Stimulated activated CD4-positive, alpha-beta T cell treated with anti-CD3 and anti-CD28 coated beads, TNF-alpha, amount 100 ng/mL, for 1 hour (primary cell): ENCODE results near the gene FSTL5.

Experiments used
- DNase-seq, 3 donors: peaks; one replicate each; pipeline ENCODE4 v3.0.0-alpha.2; 2020; ENCODE audit warnings: low read depth in 3 of 3, low spot score in 1 of 3

FSTL5 gene

GRCh38 chr4:161466316-161466715 lies 697.5 kb downstream of the FSTL5 start:
- DNase-seq, result no peak

- DNase-seq, result no peak
Observed at GRCh38 chr4:161463436-161463835, 700.4 kb downstream of the FSTL5 start.

DNA sequence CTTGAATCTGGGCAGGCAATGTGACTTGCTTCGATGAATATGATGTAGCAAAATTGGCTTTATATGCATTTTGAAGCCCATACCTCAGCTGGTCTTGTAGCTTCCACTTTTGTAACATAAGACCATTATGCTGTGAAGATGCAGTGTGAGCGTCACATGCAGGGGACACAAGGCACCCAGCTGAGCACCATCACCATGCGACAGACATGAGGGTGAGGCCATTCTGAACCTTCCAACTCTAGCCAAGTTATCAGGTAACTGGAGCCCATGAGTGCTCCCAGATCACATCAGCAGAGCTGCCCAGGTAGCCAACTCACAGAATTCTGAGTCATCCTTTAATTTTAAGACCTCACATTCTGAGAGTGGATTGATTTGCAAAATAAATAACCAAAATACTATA lies 705.9 kb downstream of the FSTL5 start:
- no peak for DNase-seq

GRCh38 chr4:161457311-161457710 lies 706.5 kb downstream of the FSTL5 start:
- DNase-seq, result no peak

DNA sequence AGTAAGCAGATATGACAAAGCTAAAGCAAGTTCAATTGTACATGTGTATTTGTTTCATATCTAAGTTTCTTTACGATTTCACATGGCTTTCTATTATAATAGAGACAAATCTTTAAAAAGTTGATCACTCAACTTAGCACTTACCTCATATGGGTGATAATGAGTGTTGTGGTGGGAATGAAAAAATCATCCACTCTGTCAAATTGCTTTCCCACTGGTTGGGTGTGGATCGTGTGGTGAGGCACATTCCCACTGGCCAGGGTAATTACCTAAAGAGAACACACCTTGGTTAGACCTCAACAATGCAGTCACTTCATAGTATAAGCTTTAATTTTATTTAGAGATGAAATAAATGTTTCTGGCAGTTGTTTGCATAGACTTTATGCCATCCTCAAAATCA lies 708.9 kb downstream of the FSTL5 start:
- DNase-seq, result no peak

- no peak for DNase-seq
Observed at GRCh38 chr4:161448550-161449180, 715.1 kb downstream of the FSTL5 start.

DNA sequence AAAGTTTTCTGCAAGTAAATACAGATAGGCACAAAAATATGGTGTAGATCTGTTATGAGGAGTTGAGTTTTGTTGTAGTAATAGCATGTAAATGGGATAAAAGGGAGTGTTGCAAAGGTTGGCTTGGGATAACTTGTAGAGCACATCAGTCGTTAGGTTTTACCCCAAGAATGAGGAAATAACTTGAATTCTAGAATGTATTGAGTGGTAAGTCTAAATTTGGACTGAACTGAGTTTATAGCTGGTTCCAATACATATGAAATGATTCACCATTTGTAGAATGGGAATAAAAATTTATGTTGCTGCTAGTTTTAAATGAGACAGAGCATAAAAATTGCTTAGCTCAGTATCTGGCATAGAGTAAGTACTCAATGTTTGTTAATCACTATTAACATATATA lies 719.2 kb downstream of the FSTL5 start:
- DNase-seq, result no peak

DNA sequence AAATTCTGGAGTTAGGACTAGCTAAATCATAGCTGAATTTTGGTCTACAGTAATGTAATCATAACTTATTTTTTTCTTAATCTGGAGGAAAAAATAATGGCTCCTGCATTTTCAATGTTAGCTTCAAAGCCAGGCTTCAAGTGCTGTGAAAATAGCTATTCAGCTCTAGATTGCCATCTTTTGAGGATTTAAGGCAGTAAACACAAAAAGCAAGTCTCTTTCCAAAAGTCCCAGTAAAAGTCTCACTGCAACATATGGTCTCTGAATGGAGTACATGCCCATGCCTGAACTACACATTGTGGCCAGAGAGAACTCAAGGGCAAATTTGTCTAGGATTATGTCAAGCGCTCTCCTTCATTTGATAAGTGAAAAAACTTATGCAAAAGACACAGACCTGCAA lies 720.9 kb downstream of the FSTL5 start:
- DNase-seq, result no peak

GRCh38 chr4:161438096-161438495 lies 725.7 kb downstream of the FSTL5 start:
- no peak for DNase-seq

DNA sequence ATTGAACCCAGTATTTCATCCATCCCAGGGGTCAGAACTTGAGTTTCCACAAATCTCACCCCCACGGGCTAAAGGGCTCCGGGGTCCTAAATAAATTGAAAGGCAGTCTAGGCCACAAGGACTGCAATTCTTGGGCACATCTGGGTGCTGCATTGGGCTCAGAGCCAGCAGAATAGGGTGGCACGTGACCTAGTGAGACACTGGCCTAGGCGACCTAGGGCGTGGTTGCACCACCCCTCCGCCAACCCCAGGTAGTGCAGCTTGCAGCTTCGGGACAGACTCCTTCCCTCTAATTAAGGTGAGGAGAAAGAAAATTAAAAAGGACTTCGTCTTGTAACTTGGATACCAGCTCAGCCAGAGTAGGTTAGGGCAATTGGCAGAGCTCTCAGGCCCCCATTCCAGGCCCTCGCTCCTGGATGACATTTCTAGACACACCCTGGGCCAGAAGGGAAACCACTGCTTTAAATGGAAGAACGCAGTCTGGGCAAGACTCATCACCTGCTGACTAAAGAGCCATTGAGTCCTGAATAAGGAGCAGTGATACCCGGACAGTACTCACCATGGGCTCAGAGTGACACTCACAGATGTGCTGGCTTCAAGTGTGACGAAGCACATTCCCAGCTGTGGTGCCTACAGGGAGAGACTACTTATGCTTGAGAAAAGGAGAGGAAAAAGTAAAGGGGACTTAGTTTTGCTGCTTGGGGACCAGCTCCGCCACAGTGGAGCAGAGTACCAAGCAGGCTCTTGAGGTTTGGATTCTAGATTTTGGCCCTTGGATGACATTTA lies 735.4 kb downstream of the FSTL5 start:
- no peak for DNase-seq

GRCh38 chr4:161419822-161420221 lies 744.0 kb downstream of the FSTL5 start:
- no peak for DNase-seq

DNA sequence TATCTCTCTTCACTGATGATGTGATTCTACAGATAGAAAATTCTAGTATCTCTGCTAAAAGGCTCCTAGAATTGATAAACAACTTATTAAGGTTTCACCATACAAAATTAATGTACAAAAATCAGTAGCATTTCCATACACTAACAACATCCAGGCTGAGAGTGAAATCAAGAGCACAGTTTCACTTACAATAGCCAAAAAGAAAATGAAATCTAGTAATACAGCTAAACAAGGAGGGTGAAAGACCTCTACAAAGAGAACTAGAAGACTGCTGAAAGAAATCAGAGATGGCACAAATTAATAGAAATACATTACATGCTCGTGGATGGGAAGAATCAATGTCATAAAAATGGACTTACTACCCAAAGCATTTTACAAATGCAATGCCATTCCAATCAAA lies 751.9 kb downstream of the FSTL5 start:
- no peak for DNase-seq

DNA sequence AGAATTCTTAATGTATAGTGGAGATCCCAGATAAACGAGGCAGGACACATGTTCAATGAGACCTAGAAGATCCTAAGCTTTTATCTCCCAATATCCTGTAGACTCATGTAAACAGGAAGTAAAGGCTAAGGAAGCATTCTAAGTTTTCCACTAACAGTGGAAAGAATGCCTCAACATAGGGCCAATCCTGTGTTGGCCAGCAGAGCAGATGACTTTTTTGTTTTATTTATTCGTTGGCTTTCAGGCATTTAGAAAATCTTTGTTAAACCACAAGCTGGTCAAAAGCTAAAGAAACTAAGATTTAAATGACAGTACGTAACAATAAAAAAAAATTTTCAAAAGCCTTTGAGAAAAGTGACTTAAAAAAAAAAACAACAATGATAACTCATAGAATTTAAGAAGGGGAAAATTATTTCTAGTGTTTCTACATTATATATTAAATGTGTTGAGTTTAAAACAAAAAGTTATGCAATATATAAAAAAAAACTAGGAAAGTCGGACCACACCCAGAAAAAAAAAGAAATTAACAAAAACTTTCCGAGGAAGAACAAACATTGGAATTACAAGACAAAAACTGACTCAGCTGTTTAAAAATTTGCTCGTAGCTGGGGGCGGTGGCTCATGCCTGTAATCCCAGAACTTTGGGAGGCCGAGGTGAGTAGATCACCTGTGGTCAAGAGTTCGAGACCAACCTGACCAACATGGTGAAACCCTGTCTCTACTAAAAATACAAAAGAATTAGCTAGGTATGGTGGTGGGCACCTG lies 759.3 kb downstream of the FSTL5 start:
- DNase-seq, result no peak

DNA sequence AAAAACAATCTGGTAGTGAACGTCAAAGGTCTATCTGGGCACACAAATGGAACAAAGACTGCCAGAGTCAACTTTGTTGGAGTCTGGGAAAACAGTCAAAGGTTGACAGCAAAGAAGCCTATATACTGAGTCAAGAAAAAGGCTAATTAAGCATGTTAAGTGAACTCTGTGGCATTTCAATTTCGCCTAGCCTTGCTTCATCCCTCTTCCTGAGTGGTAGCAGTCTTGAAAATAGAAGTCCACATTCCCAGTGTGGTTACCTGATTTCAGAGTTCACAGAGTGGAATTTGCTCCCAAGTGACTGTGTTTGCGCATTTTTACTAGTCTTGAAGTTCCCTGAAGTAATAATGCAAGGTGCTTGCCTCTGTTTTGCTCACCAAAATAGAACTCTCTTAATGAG lies 760.0 kb downstream of the FSTL5 start:
- DNase-seq, result no peak

- DNase-seq, result no peak
Observed at GRCh38 chr4:161393602-161394001, 770.2 kb downstream of the FSTL5 start.

- no peak for DNase-seq
Observed at GRCh38 chr4:161382655-161383054, 781.1 kb downstream of the FSTL5 start.

DNA sequence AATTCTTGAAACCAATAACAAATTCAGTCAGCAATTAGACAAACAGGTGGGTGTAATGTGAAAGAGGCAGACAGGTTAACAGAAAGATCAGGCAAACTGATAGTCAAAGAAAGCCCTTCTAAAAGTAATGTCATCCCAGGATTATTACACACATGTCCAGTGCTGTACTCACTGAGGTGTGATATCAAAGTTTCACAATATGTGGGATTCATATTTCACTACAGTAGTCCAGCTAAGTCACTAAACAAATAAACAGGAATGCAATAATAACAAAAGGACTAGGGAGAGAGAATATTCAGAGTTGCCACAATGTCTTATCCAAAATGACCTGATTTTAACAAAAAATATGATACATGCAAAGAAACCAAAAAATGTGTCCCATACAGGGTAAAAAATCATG lies 787.5 kb downstream of the FSTL5 start:
- DNase-seq, result no peak

GRCh38 chr4:161364681-161365080 lies 799.1 kb downstream of the FSTL5 start:
- no peak for DNase-seq

DNA sequence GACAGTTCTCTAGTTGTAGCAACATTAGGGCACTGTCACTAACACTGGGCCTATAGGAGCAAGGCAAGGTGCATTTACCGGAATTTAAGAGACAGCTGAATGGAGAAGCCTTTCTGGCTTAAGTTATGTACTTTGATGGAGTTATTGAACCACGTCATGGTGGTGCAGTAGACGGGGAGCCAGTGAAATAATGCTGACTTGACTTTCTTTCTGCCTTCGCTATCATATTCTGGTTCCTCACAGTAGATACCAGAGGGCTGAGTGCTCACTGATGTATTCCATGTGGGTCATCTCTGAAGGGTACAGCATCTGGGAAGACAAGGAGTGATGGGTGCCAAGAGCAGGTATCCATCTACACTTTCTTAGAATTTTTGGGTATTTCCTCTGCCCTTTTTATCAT lies 802.8 kb downstream of the FSTL5 start:
- DNase-seq, result no peak

DNA sequence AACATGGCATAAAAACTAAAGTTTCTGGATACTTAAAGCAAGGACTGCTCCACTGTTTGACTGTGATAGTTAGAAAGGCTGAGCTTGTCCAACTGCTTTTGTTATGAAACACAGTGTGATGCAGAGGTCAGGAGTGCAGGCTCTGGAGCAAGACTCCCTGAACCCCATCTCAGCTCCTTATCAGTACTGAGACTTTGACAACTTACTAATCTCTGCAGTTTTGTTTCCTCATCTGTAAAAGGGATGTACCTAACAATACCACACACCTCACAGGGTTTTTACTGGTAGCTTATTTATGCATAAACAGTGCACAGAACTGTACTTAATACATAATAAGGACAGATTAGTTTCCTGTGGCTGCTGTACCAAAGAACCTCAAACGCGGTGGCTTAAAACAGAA lies 804.3 kb downstream of the FSTL5 start:
- no peak for DNase-seq

DNA sequence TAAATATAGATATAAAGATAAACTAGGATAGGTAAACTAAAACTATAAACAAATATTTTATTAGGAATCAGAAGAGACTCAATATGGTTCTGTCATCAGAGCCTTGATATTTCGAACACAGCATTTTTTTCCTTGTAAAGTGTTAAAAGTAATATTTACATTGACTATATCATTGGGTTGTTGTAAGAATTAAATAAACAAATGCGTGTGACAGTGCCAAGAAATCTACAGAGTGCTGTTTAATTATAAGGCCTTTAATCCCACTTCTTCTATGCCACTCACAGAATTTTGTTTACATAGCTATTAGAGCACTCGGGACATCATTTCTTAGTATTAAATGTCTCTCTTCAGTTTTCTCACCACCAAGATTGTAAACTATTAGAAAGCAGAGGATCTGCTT lies 807.4 kb downstream of the FSTL5 start:
- no peak for DNase-seq

DNA sequence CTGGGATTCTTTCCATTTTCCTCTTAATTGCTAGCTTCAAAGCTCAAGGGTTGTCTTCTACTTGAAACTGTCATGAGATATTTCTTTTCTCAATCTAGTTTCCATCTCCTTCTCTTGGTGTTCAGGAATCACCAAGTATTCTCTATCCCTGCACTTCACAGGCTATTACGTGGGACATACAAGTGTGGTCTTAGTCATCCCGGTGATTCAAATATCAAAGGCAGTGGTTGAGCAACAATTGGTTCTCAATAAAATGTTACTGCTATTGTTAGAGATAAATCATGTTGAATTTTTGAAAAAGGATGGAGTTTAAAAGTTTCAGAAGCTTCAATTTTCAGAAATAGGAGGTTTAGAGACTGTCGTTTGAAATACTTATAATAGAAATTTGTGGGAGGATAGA lies 812.9 kb downstream of the FSTL5 start:
- DNase-seq, result no peak
